ENCODE data around the gene NANOS1.

DNA sequence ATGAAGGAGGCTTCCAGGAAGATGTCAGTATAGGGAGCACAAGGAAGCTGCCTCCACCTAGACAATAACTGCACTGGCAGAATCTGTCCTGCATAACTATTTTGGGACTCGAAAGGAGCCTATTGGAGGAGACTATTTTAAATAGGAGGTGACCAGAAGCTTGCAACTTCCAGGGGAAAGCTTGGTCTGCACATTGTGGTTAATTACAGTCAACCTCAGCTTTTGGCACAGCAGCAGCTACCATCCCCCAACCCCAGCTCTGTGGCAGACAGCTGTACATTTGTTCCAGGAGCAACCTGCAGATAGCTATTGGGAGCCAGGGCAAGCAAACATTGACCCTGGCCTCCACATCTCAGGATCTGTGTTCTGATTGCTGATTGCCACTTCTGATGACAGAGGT lies 46.3 kb upstream of the NANOS1 start:
- TF ChIP-seq, protein P1, sequence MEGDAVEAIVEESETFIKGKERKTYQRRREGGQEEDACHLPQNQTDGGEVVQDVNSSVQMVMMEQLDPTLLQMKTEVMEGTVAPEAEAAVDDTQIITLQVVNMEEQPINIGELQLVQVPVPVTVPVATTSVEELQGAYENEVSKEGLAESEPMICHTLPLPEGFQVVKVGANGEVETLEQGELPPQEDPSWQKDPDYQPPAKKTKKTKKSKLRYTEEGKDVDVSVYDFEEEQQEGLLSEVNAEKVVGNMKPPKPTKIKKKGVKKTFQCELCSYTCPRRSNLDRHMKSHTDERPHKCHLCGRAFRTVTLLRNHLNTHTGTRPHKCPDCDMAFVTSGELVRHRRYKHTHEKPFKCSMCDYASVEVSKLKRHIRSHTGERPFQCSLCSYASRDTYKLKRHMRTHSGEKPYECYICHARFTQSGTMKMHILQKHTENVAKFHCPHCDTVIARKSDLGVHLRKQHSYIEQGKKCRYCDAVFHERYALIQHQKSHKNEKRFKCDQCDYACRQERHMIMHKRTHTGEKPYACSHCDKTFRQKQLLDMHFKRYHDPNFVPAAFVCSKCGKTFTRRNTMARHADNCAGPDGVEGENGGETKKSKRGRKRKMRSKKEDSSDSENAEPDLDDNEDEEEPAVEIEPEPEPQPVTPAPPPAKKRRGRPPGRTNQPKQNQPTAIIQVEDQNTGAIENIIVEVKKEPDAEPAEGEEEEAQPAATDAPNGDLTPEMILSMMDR (IDR thresholded peaks at IDR 0.05): no peak
- TF ChIP-seq POLR2AphosphoS5 (IDR thresholded peaks at IDR 0.05) (no peak), EP300 (IDR thresholded peaks at IDR 0.05) (no peak)

Measured in sigmoid colon (tissue), 4 donors.